HG03575 (cell line): ENCODE results near the gene SPECC1.
"Not testable (repeated sequence)": the region's sequence is repeated elsewhere in the genome, so short reads cannot be mapped to it uniquely, and the experiment has no call there.

ENCODE experiments used
- ATAC-seq: cut with Tn5 transposase; IDR thresholded peaks from one replicate; pipeline ENCODE4 v1.9.1; 2021; ENCODE audit not compliant: unreplicated experiment, insufficient number of reproducible peaks, low FRiP score; ENCODE audit errors: extremely low read depth

The SPECC1 gene

GRCh38 chr17:20059728-20060188 lies 50.6 kb downstream of the SPECC1 start:
- no peak for ATAC-seq

GRCh38 chr17:20063665-20064648 lies 54.8 kb downstream of the SPECC1 start:
- ATAC-seq = no peak

GRCh38 chr17:20066253-20066652 lies 57.1 kb downstream of the SPECC1 start:
- ATAC-seq = no peak

GRCh38 chr17:20067711-20068110 lies 58.6 kb downstream of the SPECC1 start:
- ATAC-seq = no peak

- no peak for ATAC-seq
Measured at GRCh38 chr17:20068445-20068844, 59.3 kb downstream of the SPECC1 start.

GRCh38 chr17:20071824-20072691 lies 62.9 kb downstream of the SPECC1 start:
- ATAC-seq = no peak

- no peak for ATAC-seq
Measured at GRCh38 chr17:20072692-20072992, 63.5 kb downstream of the SPECC1 start.

GRCh38 chr17:20073055-20073979 lies 64.2 kb downstream of the SPECC1 start:
- ATAC-seq = no peak

- no peak for ATAC-seq
Measured at GRCh38 chr17:20074001-20074400, 64.8 kb downstream of the SPECC1 start.

- no peak for ATAC-seq
Measured at GRCh38 chr17:20074489-20074888, 65.3 kb downstream of the SPECC1 start.

GRCh38 chr17:20076137-20076536 lies 67.0 kb downstream of the SPECC1 start:
- ATAC-seq = not testable (repeated sequence)

GRCh38 chr17:20077978-20078685 lies 69.0 kb downstream of the SPECC1 start:
- ATAC-seq = no peak

- ATAC-seq = no peak
Measured at GRCh38 chr17:20080513-20080912, 71.4 kb downstream of the SPECC1 start.

- no peak for ATAC-seq
Measured at GRCh38 chr17:20083156-20083859, 74.1 kb downstream of the SPECC1 start.

- ATAC-seq = no peak
Measured at GRCh38 chr17:20084621-20085282, 75.6 kb downstream of the SPECC1 start.

- no peak for ATAC-seq
Measured at GRCh38 chr17:20085283-20085845, 76.2 kb downstream of the SPECC1 start.
